ENCODE results near the gene HAGHL.
"Not testable (repeated sequence)": the region's sequence is repeated elsewhere in the genome, so short reads cannot be mapped to it uniquely, and the experiment has no call there.

DNA sequence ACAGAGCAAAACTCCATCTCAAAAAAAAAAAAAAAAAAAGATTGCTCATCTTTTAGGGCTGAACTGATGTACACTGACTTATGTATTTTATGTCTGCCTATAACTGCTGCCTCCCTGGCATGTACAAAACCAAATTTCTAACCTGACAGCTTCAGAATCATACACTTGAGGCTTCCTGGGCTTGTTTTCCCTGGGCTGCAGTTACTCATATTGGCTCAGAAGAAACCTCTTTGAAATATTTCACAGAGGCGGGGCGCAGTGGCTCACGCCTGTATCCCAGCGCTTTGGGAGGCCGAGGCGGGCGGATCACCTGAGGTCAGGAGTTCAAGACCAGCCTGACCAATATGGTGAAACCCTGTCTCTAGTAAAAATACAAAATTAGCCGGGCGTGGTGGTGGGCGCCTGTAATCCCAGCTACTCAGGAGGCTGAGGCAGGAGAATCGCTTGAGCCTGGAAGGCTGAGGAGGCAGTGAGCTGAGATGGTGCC, 27.3 kb downstream of the HAGHL start:
- TF ChIP-seq CTCF (IDR thresholded peaks at IDR 0.05; ENCODE audit: borderline replicate concordance, extremely low read depth, low read length, poor library complexity, severe bottlenecking); EZH2 (IDR thresholded peaks at IDR 0.05; ENCODE audit: borderline replicate concordance, low read depth, low read length, severe bottlenecking): not testable (repeated sequence)
